ENCODE measurements around the gene INSC. TPM values are rescaled to one million over a fixed set of nuclear protein-coding genes. Genes with fewer than 3 reads are reported as not detected.

INSC gene
- total and polyA plus RNA-seq, 9 of the 15 experiments (the other 6 are each of a cell fraction or from before 2014, with no cell fraction given), result not detected

DNA sequence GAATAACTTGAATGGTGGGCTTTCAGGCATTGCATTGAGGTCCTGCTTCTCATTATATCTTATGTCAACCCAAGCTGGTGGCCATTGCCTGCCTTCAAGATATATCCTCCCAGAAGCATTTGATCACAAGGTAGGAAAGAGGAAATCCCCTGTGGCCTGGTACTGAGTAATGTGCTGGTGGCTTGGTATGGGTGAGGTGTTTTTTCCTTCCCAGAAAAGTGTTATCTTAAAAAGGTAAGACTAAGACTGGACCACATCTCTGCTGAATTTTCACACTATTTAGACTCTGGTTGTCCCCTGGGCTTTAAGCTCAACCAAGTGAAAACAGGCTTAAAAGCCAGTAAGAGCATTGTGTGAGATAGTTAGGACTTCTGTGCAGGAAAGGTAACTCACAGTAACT, 3.7 kb downstream of the INSC start:
- no peak overlapping the region for H3K4me3 ChIP-seq
- H3K79me2 ChIP-seq (ENCODE audit: control insufficient read depth, insufficient read depth, low read length), result no peaks in the 10 kb centered on the region
- no peak overlapping the region for H2AFZ ChIP-seq (ENCODE audit: low read depth, low read length)
- no peaks in the 10 kb centered on the region for H3K9me1 ChIP-seq (ENCODE audit: control insufficient read depth, insufficient read depth, low read length)
- DNase-seq (ENCODE audit: extremely low read depth in 1 of 4, low spot score in 3 of 4) (no peak), FAIRE-seq (no peak), ATAC-seq (no peak)
- H3K36me3 ChIP-seq (ENCODE audit: control insufficient read depth, insufficient read depth, low read length), result no peaks in the 10 kb centered on the region
- no peaks in the 10 kb centered on the region for H3K9me3 ChIP-seq (replicated peaks; ENCODE audit: control insufficient read depth, insufficient read depth, low read depth, low read length)
- no peak overlapping the region for H3K4me2 ChIP-seq (ENCODE audit: insufficient read depth, low read length)
- intact Hi-C loops (cut with micrococcal nuclease), result no loop called here
- H4K20me1 ChIP-seq (replicated peaks; ENCODE audit: control insufficient read depth, insufficient read depth, low read length), result no peaks in the 10 kb centered on the region
- CTCF ChIA-PET (ENCODE audit: low intra/inter-chr PET ratio), result no interaction called here
- H3K27me3 ChIP-seq (ENCODE audit: control insufficient read depth in 2 of 2, insufficient read depth in 2 of 2, low read length in 2 of 2), result peaks cover under 1 to 11% of the 10 kb centered on the region in 2 experiments; a peak in 3 of 5 replicates
- no peaks in the 10 kb centered on the region for H3K4me1 ChIP-seq (replicated peaks in 1 of 2; ENCODE audit: control insufficient read depth in 2 of 2, insufficient read depth in 2 of 2, low read length in 2 of 2)
- no peak overlapping the region for H3K9ac ChIP-seq (ENCODE audit: insufficient read depth in 1 of 2, low read depth in 2 of 2, low read length in 2 of 2)
- BruUV-seq (replicated peaks), result no TSS peak
- in situ Hi-C loops (cut with MboI), result no loop called here
- POLR2A ChIA-PET, result interaction anchor here (0.6 to 1.5 kb wide), 2 partner anchors 9 to 144 kb away, joined by 3 to 4 read pairs; no protein-coding TSS in a partner anchor
- no peak overlapping the region for H3K27ac ChIP-seq (ENCODE audit: extremely low read depth, low read depth, low read length)
- no peak for TF ChIP-seq ZNF444 (CRISPR knock-in tag; IDR thresholded peaks at IDR 0.05)
- TF ChIP-seq POLR2G (IDR thresholded peaks at IDR 0.05; ENCODE audit: low read depth, low read length), result no peak
- TF ChIP-seq, protein P1, sequence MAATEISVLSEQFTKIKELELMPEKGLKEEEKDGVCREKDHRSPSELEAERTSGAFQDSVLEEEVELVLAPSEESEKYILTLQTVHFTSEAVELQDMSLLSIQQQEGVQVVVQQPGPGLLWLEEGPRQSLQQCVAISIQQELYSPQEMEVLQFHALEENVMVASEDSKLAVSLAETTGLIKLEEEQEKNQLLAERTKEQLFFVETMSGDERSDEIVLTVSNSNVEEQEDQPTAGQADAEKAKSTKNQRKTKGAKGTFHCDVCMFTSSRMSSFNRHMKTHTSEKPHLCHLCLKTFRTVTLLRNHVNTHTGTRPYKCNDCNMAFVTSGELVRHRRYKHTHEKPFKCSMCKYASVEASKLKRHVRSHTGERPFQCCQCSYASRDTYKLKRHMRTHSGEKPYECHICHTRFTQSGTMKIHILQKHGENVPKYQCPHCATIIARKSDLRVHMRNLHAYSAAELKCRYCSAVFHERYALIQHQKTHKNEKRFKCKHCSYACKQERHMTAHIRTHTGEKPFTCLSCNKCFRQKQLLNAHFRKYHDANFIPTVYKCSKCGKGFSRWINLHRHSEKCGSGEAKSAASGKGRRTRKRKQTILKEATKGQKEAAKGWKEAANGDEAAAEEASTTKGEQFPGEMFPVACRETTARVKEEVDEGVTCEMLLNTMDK (IDR thresholded peaks at IDR 0.05; ENCODE audit: borderline replicate concordance, insufficient read depth, low read depth, low read length, poor library complexity, severe bottlenecking), result no peak
- no peak for TF ChIP-seq EP300 (IDR thresholded peaks at IDR 0.05; ENCODE audit: low read length)
- no peak for TF ChIP-seq ETV6 (IDR thresholded peaks at IDR 0.05; ENCODE audit: borderline replicate concordance in 1 of 2, low read depth in 2 of 2, low read length in 1 of 2)
- TF ChIP-seq ETV6 (CRISPR knock-in tag; IDR thresholded peaks at IDR 0.05; ENCODE audit: borderline replicate concordance), result no peak
- no peak for TF ChIP-seq CAMTA2 (CRISPR knock-in tag; conservative IDR thresholded peaks at IDR 0.05)
- TF ChIP-seq ZNF75A (CRISPR knock-in tag; IDR thresholded peaks at IDR 0.05), result no peak
- TF ChIP-seq HMG20B (CRISPR knock-in tag; IDR thresholded peaks at IDR 0.05), result no peak
- no peak for TF ChIP-seq NRF1 (conservative IDR thresholded peaks at IDR 0.05 in 1 of 2, IDR thresholded peaks at IDR 0.05 in 1 of 2)
- no peak for TF ChIP-seq HDAC3 (IDR thresholded peaks at IDR 0.05; ENCODE audit: borderline replicate concordance, partially characterized antibody)
- no peak for TF ChIP-seq ZNF134 (CRISPR knock-in tag; conservative IDR thresholded peaks at IDR 0.05)
- no peak for TF ChIP-seq ARHGAP35 (IDR thresholded peaks at IDR 0.05; ENCODE audit: partially characterized antibody)
- TF ChIP-seq, protein P2, sequence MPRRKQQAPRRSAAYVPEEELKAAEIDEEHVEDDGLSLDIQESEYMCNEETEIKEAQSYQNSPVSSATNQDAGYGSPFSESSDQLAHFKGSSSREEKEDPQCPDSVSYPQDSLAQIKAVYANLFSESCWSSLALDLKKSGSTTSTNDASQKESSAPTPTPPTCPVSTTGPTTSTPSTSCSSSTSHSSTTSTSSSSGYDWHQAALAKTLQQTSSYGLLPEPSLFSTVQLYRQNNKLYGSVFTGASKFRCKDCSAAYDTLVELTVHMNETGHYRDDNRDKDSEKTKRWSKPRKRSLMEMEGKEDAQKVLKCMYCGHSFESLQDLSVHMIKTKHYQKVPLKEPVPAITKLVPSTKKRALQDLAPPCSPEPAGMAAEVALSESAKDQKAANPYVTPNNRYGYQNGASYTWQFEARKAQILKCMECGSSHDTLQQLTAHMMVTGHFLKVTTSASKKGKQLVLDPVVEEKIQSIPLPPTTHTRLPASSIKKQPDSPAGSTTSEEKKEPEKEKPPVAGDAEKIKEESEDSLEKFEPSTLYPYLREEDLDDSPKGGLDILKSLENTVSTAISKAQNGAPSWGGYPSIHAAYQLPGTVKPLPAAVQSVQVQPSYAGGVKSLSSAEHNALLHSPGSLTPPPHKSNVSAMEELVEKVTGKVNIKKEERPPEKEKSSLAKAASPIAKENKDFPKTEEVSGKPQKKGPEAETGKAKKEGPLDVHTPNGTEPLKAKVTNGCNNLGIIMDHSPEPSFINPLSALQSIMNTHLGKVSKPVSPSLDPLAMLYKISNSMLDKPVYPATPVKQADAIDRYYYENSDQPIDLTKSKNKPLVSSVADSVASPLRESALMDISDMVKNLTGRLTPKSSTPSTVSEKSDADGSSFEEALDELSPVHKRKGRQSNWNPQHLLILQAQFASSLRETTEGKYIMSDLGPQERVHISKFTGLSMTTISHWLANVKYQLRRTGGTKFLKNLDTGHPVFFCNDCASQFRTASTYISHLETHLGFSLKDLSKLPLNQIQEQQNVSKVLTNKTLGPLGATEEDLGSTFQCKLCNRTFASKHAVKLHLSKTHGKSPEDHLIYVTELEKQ (CRISPR knock-in tag; IDR thresholded peaks at IDR 0.05), result no peak
- no peak for TF ChIP-seq ZBED1 (IDR thresholded peaks at IDR 0.05)
- no peak for TF ChIP-seq CHD1 (IDR thresholded peaks at IDR 0.05; ENCODE audit: low read length)
